Measurements from ENCODE around the gene LENG1.

Gene LENG1

DNA sequence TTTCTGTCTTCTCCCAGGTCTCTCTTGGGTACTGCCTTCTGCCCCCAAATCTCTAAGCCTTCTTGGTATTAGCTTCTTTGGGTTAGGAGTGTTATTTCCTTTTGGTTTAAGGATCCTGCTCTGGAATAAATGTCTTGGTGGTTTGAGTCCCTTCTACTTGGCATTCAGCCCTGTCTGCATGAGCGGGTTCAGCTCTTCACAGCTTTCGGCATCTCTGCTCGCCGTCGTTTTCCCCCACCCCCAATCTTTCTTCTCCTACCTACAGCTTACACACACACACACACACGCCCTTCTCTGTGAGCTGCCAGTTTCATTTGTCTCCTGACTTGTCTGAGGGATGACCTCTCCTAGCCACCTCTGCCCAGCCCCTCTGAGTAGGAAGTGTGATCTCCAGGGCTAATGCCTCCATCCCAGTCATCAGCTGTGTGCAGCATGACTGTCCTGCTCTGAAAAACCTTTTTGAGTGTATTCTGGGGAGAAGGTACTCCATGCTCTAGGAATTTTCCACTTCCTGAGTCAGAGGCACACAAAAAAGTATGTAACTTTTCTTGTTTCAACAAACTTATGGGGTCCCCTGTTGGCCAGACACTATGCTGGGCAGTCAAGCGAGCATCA, 17.2 kb downstream of the LENG1 start:
- no peak overlapping the region for H2AFZ ChIP-seq (ENCODE audit: low read length)
- no peaks in the 10 kb centered on the region for H3K9me2 ChIP-seq (replicated peaks; ENCODE audit: low read depth, low read length)
- H4K20me1 ChIP-seq (ENCODE audit: insufficient read depth, low read length, poor library complexity, severe bottlenecking), result peaks cover 63% of the 10 kb centered on the region
- H3K4me3 ChIP-seq (ENCODE audit: low read length, poor library complexity, severe bottlenecking), result no peak overlapping the region
- no peaks in the 10 kb centered on the region for H3K9me3 ChIP-seq (ENCODE audit: insufficient read depth, low read depth, low read length)
- H3K9ac ChIP-seq (ENCODE audit: low read depth, low read length, poor library complexity, severe bottlenecking), result no peak overlapping the region
- TF ChIP-seq, protein P1, sequence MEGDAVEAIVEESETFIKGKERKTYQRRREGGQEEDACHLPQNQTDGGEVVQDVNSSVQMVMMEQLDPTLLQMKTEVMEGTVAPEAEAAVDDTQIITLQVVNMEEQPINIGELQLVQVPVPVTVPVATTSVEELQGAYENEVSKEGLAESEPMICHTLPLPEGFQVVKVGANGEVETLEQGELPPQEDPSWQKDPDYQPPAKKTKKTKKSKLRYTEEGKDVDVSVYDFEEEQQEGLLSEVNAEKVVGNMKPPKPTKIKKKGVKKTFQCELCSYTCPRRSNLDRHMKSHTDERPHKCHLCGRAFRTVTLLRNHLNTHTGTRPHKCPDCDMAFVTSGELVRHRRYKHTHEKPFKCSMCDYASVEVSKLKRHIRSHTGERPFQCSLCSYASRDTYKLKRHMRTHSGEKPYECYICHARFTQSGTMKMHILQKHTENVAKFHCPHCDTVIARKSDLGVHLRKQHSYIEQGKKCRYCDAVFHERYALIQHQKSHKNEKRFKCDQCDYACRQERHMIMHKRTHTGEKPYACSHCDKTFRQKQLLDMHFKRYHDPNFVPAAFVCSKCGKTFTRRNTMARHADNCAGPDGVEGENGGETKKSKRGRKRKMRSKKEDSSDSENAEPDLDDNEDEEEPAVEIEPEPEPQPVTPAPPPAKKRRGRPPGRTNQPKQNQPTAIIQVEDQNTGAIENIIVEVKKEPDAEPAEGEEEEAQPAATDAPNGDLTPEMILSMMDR (conservative IDR thresholded peaks at IDR 0.05; ENCODE audit: low read length), result no peak
- no peak for TF ChIP-seq EZH2phosphoT487 (IDR thresholded peaks at IDR 0.05; ENCODE audit: borderline replicate concordance)
- H3K36me3 ChIP-seq (ENCODE audit: insufficient read depth, low read length), result peaks cover 52% of the 10 kb centered on the region; the same call in 1 of the 2 replicates
- H3K27me3 ChIP-seq (ENCODE audit: insufficient read depth, low read length, poor library complexity, severe bottlenecking), result peaks cover 5% of the 10 kb centered on the region
- H3K79me2 ChIP-seq (ENCODE audit: insufficient read depth, low read length), result peaks cover 53% of the 10 kb centered on the region
- H3F3A ChIP-seq (ENCODE audit: low read depth), result no peaks in the 10 kb centered on the region
- peak overlapping the region; percentile 82 for H3K4me2 ChIP-seq (ENCODE audit: low read depth, low read length, poor library complexity, severe bottlenecking)
- H3K4me1 ChIP-seq (ENCODE audit: insufficient read depth, low read length, poor library complexity, severe bottlenecking), result peaks cover 30% of the 10 kb centered on the region

DNA sequence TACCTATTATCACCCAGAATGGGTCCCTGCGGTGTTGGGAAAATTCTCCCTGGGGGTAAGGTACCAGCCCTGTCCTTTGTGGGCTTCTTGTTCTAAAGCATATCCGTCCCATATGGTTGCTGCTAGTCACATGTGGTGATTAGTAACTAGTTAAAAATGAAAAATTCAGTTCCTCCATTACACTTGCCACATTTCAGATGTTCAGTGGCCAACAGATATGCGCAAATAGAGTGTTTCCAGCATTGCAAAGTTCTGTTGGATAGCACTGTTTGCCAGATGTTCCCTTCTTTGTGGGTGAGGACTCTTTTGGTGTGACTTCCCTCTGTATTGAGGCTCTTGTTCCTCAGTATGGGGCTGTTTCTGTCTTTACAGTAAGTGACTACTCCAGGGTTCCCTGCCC, 18.2 kb downstream of the LENG1 start:
- Histone ChIP-seq H3K9ac (ENCODE audit: low read depth, low read length, poor library complexity, severe bottlenecking) (peak overlapping the region; percentile 97), H4K20me1 (ENCODE audit: insufficient read depth, low read length, poor library complexity, severe bottlenecking) (peaks cover 61% of the 10 kb centered on the region), H3K36me3 (ENCODE audit: insufficient read depth, low read length) (peaks cover 43% of the 10 kb centered on the region; the same call in 1 of the 2 replicates), H3K79me2 (ENCODE audit: insufficient read depth, low read length) (peaks cover 53% of the 10 kb centered on the region), H3K27me3 (ENCODE audit: insufficient read depth, low read length, poor library complexity, severe bottlenecking) (peaks cover 5% of the 10 kb centered on the region), H3K9me2 (replicated peaks; ENCODE audit: low read depth, low read length) (no peaks in the 10 kb centered on the region), H3F3A (ENCODE audit: low read depth) (no peaks in the 10 kb centered on the region), H3K4me1 (ENCODE audit: insufficient read depth, low read length, poor library complexity, severe bottlenecking) (peaks cover 33% of the 10 kb centered on the region), H3K9me3 (ENCODE audit: insufficient read depth, low read depth, low read length) (no peaks in the 10 kb centered on the region), H3K4me3 (ENCODE audit: low read length, poor library complexity, severe bottlenecking) (no peak overlapping the region), H2AFZ (ENCODE audit: low read length) (no peak overlapping the region), H3K4me2 (ENCODE audit: low read depth, low read length, poor library complexity, severe bottlenecking) (peak overlapping the region; percentile 82)
- TF ChIP-seq, protein P1 (conservative IDR thresholded peaks at IDR 0.05; ENCODE audit: low read length), result no peak
- TF ChIP-seq EZH2phosphoT487 (IDR thresholded peaks at IDR 0.05; ENCODE audit: borderline replicate concordance), result no peak

DNA sequence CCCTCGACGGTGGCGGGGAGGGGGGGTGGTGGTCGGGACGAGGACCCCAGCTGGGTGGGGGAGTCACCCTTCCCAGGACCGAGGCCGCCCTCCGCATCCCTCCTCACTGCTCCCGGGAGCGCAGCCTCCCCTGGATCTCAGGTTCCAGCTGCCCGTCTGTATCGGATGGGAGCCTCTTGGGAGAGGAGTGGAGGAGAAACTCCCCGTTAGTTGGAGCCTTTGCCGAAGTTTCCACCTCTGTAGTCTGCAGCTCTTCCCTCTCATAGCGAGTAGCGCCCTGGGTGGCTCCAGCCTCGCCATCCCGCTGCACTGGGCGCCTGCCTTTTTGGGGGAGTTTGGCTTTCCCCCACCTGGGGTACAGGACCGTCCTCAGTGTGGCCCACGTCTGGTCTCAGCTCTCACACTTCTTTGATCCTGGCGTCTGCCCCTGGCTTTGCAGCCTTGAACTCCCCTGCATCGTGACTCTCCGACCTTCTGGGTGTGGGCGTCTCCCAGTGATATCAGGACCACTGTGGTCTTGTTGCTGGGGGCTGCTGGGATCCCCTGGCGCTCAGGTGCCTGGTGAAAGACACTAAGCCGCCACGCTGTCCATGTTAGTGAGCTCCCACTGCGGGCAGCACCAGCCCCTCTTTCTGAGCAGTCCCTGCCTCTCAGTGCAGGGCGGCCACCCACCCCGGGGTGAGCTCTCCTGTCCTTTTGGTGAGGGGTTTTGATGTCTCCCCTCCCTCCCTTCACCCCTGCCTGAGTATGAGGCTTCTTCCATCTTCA, 20.8 kb downstream of the LENG1 start:
- H3K9me2 ChIP-seq (replicated peaks; ENCODE audit: low read depth, low read length), result no peaks in the 10 kb centered on the region
- no peak overlapping the region for H2AFZ ChIP-seq (ENCODE audit: low read length)
- no peaks in the 10 kb centered on the region for H3F3A ChIP-seq (ENCODE audit: low read depth)
- peak overlapping the region; percentile 82 for H3K4me2 ChIP-seq (ENCODE audit: low read depth, low read length, poor library complexity, severe bottlenecking)
- peaks cover 39% of the 10 kb centered on the region for H3K4me1 ChIP-seq (ENCODE audit: insufficient read depth, low read length, poor library complexity, severe bottlenecking)
- peak overlapping the region; percentile 86 for H3K4me3 ChIP-seq (ENCODE audit: low read length, poor library complexity, severe bottlenecking)
- peaks cover 53% of the 10 kb centered on the region for H3K79me2 ChIP-seq (ENCODE audit: insufficient read depth, low read length)
- TF ChIP-seq, protein P1 (conservative IDR thresholded peaks at IDR 0.05; ENCODE audit: low read length), result no peak
- TF ChIP-seq EZH2phosphoT487 (IDR thresholded peaks at IDR 0.05; ENCODE audit: borderline replicate concordance), result no peak
- peaks cover 5% of the 10 kb centered on the region for H3K27me3 ChIP-seq (ENCODE audit: insufficient read depth, low read length, poor library complexity, severe bottlenecking)
- no peaks in the 10 kb centered on the region for H3K9me3 ChIP-seq (ENCODE audit: insufficient read depth, low read depth, low read length)
- peak overlapping the region; percentile 97 for H3K9ac ChIP-seq (ENCODE audit: low read depth, low read length, poor library complexity, severe bottlenecking)
- peaks cover 16% of the 10 kb centered on the region; the same call in 1 of the 2 replicates for H3K36me3 ChIP-seq (ENCODE audit: insufficient read depth, low read length)
- peaks cover 57% of the 10 kb centered on the region for H4K20me1 ChIP-seq (ENCODE audit: insufficient read depth, low read length, poor library complexity, severe bottlenecking)
